GM18858 (cell line): ENCODE data around the gene ZNF438.
"Not testable (repeated sequence)": the region's sequence is repeated elsewhere in the genome, so short reads cannot be mapped to it uniquely, and the experiment has no call there.

Source experiments
- ATAC-seq: cut with Tn5 transposase; IDR thresholded peaks from one replicate; pipeline ENCODE4 v1.9.1; 2021; ENCODE audit not compliant: unreplicated experiment

Gene ZNF438

GRCh38 chr10:30949218-30949617 is 82.4 kb downstream of the ZNF438 start:
- ATAC-seq: not testable (repeated sequence)

GRCh38 chr10:30944005-30944404 is 87.7 kb downstream of the ZNF438 start:
- no peak for ATAC-seq

- ATAC-seq: no peak
Measured at GRCh38 chr10:30943451-30943850, 88.2 kb downstream of the ZNF438 start.

- ATAC-seq: no peak
Measured at GRCh38 chr10:30940256-30940655, 91.4 kb downstream of the ZNF438 start.

- no peak for ATAC-seq
Measured at GRCh38 chr10:30939643-30940251, 91.9 kb downstream of the ZNF438 start.

- no peak for ATAC-seq
Measured at GRCh38 chr10:30935078-30935477, 96.6 kb downstream of the ZNF438 start.

GRCh38 chr10:30931094-30931493 is 100.6 kb downstream of the ZNF438 start:
- no peak for ATAC-seq

GRCh38 chr10:30929901-30930520 is 101.7 kb downstream of the ZNF438 start:
- no peak for ATAC-seq

GRCh38 chr10:30929311-30929729 is 102.3 kb downstream of the ZNF438 start:
- not testable (repeated sequence) for ATAC-seq

- no peak for ATAC-seq
Measured at GRCh38 chr10:30928742-30929141, 102.9 kb downstream of the ZNF438 start.

GRCh38 chr10:30918651-30919050 is 113.0 kb downstream of the ZNF438 start:
- no peak for ATAC-seq

GRCh38 chr10:30917789-30918188 is 113.9 kb downstream of the ZNF438 start:
- no peak for ATAC-seq

- ATAC-seq: no peak
Measured at GRCh38 chr10:30917067-30917466, 114.6 kb downstream of the ZNF438 start.

- ATAC-seq: no peak
Measured at GRCh38 chr10:30915146-30915545, 116.5 kb downstream of the ZNF438 start.

GRCh38 chr10:30911303-30911863 is 120.3 kb downstream of the ZNF438 start:
- no peak for ATAC-seq

GRCh38 chr10:30903397-30904138 is 128.1 kb downstream of the ZNF438 start:
- no peak for ATAC-seq

- ATAC-seq: no peak
Measured at GRCh38 chr10:30902621-30903396, 128.9 kb downstream of the ZNF438 start.

GRCh38 chr10:30901487-30901886 is 130.2 kb downstream of the ZNF438 start:
- not testable (repeated sequence) for ATAC-seq

GRCh38 chr10:30898964-30899363 is 132.7 kb downstream of the ZNF438 start:
- ATAC-seq: no peak

GRCh38 chr10:30897547-30897946 is 134.1 kb downstream of the ZNF438 start:
- no peak for ATAC-seq

GRCh38 chr10:30897048-30897447 is 134.6 kb downstream of the ZNF438 start:
- no peak for ATAC-seq
